Transverse colon (tissue), 3 donors: Measurements from ENCODE around the gene IKZF2.

Source experiments
- POLR2A ChIP-seq: fragments of 450-650 bp; IDR thresholded peaks from one replicate; pipeline ENCODE4 v1.6.1; 2016; ENCODE audit warnings: antibody characterized with exemption, mild to moderate bottlenecking, moderate library complexity
- TF ChIP-seq, protein P1 (sequence below), 5 experiments: fragments of 200-600 bp in 3 of 5; fragments of 450-650 bp in 2 of 5; sonication (generic) in 3 of 5; IDR thresholded peaks; 1 replicate in 2 of 5; 2 replicates in 3 of 5; pipeline ENCODE4 v1.5.1; 2016 to 2017; ENCODE audit warnings: antibody characterized with exemption in 5 of 5, inconsistent platforms in 3 of 5, mild to moderate bottlenecking in 2 of 5, moderate library complexity in 1 of 5

DNA sequence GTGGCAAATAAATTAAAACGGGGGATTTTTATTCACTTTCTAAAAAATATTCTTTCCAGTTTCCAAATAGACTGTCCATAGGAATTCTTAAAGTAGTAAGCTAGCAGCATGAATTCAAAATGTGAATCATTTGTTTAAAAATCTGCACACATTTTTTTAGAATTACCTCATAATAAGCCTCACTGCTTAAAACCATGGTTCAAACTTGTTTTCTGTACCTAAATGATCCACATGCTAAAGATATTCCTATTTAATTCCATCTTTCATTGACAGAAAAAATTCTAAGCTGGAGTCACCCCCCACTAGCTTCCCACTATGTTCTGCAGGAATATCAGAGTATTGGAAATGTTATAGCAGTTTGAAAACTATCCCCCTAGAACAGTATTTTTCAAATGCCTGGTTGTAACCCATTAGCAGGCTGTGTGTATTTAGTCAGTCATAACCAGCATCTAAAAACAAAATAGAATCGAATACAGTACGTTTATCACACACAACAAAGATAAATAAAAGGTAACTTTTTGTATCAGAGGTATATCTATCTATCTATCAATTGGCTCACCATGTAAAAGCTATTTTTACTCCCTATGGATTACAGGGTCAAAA, 11.2 kb upstream of the IKZF2 start:
- TF ChIP-seq, protein P1, sequence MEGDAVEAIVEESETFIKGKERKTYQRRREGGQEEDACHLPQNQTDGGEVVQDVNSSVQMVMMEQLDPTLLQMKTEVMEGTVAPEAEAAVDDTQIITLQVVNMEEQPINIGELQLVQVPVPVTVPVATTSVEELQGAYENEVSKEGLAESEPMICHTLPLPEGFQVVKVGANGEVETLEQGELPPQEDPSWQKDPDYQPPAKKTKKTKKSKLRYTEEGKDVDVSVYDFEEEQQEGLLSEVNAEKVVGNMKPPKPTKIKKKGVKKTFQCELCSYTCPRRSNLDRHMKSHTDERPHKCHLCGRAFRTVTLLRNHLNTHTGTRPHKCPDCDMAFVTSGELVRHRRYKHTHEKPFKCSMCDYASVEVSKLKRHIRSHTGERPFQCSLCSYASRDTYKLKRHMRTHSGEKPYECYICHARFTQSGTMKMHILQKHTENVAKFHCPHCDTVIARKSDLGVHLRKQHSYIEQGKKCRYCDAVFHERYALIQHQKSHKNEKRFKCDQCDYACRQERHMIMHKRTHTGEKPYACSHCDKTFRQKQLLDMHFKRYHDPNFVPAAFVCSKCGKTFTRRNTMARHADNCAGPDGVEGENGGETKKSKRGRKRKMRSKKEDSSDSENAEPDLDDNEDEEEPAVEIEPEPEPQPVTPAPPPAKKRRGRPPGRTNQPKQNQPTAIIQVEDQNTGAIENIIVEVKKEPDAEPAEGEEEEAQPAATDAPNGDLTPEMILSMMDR (IDR thresholded peaks at IDR 0.05) = no peak
- no peak for TF ChIP-seq POLR2A
